Measurements from ENCODE around the gene SLC27A2.
"Not testable (repeated sequence)": the region's sequence is repeated elsewhere in the genome, so short reads cannot be mapped to it uniquely, and the experiment has no call there.

SLC27A2 gene

DNA sequence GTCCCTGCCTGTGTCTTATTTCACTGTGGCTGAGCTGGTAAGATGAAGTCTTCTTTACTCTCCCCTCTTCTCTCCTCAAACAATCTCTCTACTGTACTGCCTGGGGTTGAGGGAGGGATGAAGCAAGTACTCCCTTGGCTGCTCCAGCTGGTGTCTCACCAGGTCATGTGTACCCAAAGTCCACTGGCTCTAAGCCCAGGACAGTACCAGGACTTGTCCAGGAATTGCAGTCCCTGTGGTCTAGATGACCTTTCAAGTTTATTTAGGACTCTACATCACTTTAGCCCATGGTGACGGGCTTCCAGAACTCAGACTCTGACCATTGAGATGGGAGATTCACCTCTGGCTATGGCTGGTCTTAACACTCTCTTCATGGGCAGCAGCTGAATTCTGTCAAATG is 17.5 kb upstream of the SLC27A2 start:
- DNase-seq = no peak

DNA sequence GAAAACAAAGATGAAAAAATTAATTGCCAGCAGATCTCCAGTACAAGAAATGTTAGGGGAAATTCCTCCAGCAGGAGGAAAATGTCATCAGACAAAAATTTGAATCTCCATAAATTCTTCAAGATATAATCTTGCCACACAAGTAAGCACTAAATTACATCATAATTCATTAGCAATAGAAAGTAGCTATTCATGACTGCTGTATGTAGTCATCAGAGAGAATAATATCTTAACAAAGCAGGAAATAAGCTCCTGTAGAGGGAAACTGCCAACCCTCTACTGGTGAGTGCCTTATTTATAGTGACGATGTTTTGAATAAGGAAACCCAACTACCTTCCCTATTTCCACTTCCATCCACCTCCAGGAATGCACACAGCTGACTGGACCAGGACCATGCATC is 15.8 kb upstream of the SLC27A2 start:
- DNase-seq = no peak

DNA sequence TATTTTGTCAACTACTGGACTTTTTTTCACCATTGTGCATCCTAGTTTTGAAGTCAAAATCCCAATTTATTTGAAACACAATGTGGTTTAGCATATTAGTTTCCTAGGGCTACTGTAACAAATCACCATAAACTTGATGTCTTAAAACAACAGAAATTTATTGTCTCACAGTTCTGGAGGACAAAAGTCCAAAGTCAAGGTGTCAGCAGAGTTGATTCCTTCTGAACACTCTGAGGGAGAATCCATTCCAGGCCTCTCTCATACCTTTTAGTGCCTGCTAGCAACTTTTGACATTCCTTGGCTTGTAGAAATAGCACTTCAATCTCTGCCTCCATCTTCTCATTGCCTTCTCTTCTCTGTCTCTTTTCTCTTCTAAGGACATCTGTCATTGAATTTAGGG is 14.9 kb upstream of the SLC27A2 start:
- DNase-seq = no peak

DNA sequence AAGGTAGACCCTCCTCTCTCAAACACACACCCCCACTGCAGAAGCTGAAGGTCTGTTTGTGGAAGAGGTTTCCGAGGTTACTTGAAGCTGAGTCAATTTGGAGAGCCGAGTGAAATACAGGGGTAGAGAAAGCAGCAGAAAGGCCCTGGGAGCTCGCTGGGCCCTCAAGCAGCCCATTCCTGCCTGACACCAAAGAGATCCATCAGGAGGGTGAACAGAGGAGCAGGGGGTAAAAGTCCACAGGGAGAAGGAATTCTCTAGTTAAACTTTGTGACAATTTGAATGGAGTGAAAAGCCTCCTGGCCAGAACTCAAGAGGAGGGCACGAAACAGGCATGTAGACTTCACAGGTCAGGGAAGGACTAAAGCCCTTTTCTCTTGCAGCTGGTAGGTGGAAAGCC is 13.6 kb upstream of the SLC27A2 start:
- no peak for DNase-seq

DNA sequence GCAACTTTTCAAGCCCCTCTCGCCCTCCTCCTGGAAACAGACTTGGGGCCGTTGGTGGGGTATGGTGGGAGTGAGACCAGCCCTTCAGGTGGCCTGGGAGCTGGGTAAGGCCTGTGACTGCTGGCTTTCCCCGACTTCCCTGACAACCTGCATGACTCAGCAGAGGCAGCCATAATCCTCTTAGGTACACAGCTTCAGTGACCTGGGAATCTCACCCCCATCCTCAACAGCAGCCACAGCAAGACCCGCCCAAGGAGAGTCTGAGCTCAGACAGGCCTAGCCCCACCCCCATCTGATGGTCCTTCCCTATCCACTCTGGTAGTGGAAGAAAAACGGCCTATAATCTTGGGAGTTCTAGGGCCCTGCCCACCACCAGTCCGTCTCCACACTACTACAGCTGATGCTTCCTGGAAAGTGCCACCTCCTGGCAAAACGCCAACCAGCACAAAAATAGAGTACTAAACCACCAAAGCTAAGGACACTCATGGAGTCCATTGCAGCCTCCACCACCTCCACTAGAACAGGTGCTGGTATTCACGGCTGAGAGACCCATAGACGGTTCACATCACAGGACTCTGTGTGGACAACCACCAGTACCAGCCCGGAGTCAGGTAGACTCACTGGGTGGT is 13.1 kb upstream of the SLC27A2 start:
- no peak for DNase-seq

DNA sequence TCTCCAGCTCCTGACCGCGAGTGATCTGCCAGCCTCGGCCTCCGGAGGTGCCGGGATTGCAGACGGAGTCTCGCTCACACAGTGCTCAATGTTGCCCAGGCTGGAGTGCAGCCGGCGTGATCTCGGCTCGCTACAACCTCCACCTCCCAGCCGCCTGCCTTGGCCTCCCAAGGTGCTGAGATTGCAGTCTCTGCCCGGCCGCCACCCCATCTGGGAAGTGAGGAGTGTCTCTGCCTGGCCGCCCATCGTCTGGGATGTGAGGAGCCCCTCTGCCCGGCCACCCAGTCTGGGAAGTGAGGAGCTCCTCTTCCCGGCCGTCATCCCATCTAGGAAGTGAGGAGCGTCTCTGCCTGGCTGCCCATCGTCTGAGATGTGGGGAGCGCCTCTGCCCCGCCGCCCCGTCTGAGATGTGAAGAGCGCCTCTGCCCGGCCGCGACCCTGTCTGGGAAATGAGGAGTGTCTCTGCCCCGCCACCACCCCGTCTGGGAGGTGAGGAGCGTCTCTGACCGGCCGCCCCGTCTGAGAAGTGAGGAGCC is 9.6 kb upstream of the SLC27A2 start:
- not testable (repeated sequence) for DNase-seq

DNA sequence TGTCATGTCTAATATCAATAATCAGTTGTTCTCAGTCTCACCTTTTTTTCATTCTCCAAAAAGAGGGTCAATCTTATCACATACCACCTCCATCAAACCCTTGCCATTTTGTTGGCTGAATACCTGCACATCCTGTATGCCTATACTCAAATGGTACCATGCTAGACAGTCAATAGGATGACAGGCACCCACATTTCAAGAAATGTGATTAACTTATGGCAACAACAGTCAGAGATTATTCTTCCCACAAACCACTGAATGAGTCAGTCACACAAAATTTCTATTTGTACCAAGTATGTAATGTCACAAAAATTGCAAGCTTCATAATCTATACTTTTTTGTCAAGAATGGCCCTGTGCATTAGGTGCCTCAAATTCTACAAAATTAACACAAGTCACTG is 5.1 kb upstream of the SLC27A2 start:
- DNase-seq = no peak

DNA sequence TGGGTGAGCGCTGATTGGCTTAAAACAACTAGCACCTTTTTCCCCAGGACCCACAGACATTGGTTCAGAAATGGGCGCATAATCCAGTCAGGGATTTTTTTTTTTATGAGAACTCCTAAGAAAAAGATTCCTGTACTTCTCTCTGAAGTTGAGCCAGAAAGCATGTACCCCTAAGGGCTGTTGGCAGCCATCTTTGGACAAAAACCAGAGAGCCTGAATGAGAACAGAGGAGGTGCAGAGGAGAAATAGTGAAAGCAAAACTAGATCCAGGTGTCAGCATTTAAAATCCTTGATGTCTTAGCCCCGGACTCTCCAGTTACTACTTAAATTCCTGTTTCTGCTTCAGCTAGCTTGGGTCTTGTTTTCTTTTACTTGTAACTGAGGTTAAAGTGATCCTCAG is 1.9 kb upstream of the SLC27A2 start:
- DNase-seq = no peak

DNA sequence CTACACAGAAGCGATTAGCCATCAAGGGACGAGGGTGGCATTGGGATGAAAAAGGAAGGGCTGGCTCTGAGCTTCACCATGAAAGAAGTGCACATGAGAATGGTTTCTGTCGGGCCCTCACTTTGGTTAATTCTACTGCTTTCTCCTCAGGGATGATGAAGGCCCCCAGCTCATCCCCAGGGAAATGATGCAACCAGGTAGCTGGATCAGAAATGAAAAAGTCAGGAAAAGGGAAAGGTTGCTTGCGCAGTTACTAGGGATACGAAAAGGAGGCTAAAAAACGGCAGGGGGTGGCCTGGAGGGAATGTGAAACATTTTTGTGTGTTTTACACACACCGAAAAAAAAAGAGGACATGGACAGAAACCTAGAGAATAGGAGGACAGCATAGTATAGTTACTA is 1.4 kb upstream of the SLC27A2 start:
- DNase-seq = no peak

DNA sequence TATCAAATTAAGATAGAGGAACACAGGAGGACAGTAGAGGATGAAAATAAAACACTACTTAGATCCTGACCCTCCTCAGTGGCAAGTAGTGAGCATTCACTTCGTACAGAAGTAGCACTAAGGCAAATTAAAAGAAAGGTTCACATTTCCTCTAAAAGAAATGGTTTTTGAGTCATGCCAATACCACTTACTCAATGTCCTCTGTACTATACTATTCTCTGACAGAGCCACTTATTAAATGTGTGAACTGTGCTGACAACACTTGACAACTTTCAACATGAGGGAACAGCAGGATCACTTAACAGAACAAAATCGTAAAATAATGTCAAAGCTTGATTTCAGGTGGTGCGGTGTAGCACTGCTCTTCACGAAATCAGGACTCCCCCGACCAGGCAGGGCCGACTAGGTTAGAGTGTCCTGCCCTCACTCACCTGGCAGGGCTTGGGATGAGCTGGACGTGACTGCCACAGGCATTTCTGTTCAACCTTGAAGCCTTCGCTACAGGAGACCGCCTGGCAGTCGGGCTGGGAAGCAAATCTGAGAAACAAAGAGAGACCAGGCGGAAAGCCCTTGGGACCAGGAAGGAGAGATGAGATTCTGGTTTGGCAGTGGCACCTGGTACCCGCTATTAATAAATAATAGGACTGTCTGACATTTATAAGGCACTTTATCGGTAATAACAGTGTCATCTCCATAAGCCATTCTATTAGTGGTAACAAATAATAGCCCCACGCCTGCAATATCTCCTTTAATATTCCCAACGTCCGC is 611 bp upstream of the SLC27A2 start:
- no peak for DNase-seq

DNA sequence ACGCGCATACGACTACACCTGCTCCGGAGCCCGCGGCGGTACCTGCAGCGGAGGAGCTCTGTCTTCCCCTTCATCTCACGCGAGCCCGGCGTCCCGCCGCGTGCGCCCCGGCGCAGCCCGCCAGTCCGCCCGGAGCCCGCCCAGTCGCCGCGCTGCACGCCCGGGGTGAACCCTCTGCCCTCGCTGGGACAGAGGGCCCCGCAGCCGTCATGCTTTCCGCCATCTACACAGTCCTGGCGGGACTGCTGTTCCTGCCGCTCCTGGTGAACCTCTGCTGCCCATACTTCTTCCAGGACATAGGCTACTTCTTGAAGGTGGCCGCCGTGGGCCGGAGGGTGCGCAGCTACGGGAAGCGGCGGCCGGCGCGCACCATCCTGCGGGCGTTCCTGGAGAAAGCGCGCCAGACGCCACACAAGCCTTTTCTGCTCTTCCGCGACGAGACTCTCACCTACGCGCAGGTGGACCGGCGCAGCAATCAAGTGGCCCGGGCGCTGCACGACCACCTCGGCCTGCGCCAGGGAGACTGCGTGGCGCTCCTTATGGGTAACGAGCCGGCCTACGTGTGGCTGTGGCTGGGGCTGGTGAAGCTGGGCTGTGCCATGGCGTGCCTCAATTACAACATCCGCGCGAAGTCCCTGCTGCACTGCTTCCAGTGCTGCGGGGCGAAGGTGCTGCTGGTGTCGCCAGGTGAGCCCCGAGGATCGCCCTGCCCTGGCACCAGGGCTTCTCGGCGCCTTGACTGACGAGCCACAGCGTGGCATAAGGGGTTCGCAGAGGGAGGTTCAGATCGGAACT is 420 bp downstream of the SLC27A2 start:
- no peak for DNase-seq

DNA sequence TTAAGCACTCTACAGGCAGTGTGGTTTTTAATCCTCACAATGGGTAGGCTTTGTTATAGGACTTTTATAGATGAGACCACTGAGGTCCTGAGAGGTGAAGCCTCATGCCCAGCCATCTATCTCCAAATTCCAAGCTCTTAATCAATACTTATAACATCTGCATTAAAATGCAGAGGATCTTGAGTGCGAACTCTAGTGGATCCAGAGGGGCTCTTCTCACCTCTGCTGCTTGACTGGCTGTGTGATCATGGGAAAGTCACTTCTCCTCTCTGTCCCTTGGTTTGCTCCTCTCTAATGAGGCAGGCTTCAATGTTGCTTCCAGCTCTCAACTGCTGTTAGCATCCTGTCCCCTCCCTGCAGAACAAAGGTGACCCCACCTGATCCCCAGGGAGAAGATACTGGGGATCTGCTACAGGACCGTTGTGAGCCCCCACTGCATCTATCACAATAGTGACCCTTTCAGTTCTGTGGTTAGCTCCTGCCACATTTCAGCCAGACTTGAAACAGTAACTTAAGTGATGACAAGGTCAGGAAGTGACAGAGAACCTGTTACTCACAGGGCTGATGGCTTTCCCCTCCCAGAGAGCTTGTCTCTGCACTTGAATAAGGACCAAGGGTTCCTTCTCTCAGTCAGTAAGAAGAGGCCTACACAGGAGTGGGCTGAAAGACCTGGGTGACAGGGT is 1.3 kb downstream of the SLC27A2 start:
- DNase-seq = no peak

DNA sequence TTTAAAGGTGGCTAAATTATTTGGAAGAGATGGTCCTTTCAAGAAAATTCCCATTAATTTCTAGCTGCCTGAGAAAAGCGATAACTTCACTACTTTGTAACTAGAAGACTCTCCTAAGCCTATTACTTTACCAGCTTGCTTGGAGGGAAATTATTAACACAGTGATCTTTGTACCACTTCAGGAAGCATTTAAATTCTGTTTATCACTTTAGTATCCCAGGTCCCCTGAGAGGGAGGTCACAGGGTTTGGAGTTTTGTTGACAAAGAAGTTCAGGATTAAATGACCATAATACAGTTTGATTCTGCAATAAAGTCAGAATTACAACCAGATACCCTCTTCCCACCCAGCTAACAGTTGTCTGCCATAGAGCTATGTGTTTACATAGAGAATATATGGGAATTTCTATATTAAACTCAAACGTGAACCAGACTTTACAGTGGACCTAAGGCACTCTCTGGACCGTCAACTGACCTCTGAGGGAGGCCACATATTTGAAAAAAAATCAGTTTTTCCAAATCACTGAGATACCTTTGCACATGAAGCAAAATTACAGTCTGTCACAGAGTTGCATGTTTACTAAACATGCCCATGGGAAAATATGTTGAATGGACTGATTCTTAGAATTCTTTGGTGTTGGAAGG is 3.0 kb downstream of the SLC27A2 start:
- DNase-seq = no peak

DNA sequence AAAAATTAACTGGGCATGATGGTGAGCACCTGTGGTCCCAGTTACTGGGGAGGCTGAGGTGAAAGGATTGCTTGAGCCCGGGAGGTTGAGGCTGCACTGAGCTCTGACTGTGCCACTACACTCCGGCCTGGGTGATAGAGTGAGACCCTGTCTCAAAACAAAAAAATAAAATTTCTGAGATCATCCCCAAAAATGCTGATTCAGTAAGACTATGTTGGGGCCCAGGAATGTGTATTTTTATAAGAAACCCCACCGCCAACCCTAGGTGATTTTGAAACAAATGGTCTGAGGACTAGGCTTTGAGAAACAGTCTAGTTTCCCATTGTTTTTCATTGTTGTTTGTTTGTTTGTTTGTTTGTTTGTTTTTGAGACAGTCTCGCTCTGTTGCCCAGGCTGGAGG is 4.1 kb downstream of the SLC27A2 start:
- DNase-seq = no peak

DNA sequence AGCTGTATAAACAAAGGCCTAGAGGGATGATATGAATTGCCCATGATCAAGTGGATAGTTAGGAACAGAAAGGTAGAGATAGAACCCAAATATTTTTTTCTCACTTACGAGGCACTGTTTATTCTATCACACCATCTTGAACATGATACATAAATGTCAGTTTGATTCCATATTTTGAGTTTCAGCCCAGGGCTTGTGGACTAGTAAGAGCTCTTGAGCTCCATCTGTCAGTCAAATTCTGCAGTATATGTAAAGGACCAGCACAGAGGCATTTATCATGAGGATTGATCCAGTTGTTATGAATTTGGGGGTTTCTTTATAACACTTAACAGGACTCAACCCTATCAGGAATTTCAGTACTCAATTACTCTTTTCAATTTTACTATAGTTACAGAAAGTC is 4.8 kb downstream of the SLC27A2 start:
- no peak for DNase-seq

DNA sequence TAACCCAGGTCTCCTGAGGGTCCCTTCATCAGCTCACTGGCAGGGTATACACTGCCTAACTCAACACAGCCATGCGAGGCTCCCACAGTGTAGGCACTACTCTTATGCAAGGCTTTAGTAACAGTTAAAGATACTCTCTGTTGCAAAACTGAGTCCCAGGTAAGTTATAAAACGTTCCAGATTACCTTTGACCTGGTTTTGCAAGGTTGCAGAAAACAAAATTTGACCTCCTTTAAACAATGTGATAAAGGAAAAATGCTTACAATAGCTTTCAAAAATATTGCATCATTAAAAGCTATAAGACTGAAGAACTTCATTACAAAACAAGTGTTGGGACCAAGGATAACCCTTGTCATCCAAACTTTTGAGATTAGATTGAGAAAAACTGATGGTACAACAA is 5.5 kb downstream of the SLC27A2 start:
- no peak for DNase-seq

DNA sequence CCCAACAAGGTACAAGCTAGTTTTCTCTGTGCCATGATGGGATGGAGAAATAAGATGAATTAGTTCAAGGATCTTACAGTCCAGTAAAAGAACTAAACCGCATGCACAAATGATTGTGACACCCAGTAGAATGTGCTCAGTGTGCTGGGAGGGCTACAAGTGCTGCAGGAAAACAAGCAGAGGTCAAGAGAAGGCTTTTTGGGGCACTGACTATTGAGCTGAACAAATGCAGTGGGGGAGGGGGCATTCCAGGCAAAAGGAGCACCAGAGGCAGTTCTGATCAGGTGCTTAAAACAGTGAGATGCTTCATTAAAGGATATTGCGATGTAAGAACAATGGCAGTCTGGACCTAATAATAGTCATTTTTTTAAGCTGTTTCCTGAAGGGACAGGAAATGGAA is 6.0 kb downstream of the SLC27A2 start:
- DNase-seq = no peak

DNA sequence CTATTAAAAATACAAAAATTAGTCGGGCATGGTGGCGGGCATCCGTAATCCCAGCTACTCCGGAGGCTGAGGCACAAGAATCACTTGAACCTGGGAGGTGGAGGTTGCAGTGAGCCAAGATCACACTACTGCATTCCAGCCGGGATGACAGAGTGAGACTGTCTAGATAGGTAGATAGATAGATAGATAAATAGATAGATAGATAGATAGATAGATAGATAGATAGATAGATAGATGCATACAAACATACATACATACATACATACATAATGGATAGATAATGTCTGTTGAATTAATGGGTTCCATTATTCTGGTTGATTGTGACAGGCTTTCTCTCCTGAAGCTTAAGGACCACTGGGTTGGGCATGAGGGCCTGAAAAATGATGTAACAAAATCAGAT is 6.8 kb downstream of the SLC27A2 start:
- not testable (repeated sequence) for DNase-seq

DNA sequence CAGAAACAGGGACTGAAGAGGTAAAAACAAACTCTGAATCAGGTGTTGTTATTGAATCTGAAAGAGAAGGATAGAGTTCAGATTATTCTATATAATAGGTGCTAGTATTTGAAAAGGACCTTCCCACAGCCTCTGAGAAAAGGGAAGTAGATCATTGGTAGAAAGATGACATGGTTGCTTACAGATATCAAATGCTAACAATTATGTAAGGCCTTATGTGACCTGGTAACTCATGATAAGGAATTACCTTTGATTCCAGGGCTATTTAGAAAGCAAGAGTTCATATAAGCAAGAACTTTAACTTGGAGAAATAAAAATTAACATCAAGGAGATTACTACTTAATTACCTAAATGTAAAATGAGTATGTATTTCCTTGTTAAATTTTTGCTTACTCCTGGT is 7.6 kb downstream of the SLC27A2 start:
- no peak for DNase-seq

DNA sequence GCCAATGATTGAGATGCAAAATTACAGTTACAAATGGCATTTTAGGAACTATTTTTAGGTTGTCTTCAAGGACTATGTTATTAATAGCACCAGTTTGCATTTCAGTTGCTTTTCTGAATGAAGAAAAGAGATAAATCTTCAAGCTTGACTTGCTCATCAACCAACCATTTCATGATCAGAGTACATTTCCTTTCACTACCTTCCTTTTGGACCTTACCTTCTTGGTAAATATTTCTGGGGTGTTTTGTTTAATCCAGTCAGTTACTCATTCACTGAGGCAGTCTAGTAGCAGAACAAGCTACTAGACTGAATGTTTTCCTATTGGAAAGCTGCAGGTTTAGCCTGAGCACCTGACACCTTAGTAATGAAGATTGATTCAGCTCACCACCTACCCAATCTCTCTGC is 8.2 kb downstream of the SLC27A2 start:
- DNase-seq = no peak

DNA sequence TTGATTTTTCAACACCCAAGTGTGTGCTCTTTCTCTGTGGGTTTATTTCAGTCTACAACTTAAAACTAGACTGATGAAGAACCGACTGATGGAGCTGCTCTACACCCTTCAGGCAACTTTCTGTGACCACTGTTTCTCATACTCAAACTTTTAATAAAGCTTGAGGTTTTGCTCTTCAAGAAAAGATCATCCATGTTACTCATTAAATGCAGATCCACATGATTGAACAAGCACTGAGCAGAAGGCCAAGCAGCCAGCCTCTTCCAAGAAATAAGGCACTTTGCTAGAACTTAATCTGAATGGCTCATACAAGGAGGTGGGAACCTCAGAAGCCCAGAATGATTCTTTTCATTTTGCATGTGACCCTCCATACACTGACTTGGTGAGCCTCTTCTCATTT is 8.7 kb downstream of the SLC27A2 start:
- no peak for DNase-seq

DNA sequence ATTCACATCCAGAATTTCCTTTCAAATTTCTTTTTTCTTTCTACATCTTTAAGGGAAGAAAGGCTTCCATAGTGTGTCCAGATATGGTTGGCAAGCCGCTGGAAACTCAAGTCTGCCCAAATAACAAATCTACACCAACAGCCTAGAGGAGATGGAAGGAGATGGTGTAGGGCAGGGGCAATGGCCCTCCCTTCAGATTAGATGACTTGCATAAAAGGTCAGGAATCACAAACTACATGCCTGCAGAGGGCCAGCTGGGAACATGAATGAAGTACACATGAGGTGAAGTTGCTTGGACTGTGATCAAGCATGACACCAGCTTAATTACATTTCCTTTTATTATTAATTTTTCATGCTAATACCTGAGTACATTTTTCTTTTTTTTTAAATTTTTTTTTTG is 10.2 kb downstream of the SLC27A2 start:
- DNase-seq = no peak
